ENCODE measurements around the gene RAD51D.

GRCh38 chr17:35073991-35074627 is 45.6 kb downstream of the RAD51D start:
- TF ChIP-seq CTCF (IDR thresholded peaks at IDR 0.05), result no peak
- TF ChIP-seq EP300 (IDR thresholded peaks at IDR 0.05; ENCODE audit: borderline replicate concordance in 1 of 2, low read depth in 1 of 2, low read length in 1 of 2), result no peak
- no peak for TF ChIP-seq POLR2AphosphoS5 (IDR thresholded peaks at IDR 0.05; ENCODE audit: low read depth, low read length)
- no peak for TF ChIP-seq MXI1 (IDR thresholded peaks at IDR 0.05; ENCODE audit: low read depth, low read length)
- TF ChIP-seq NRF1 (IDR thresholded peaks at IDR 0.05; ENCODE audit: low read depth, low read length), result no peak
- TF ChIP-seq REST (IDR thresholded peaks at IDR 0.05; ENCODE audit: low read depth, low read length), result no peak
- no peak for TF ChIP-seq TCF12 (IDR thresholded peaks at IDR 0.05)
- no peak for TF ChIP-seq TAF1 (IDR thresholded peaks at IDR 0.05; ENCODE audit: borderline replicate concordance, low read depth, low read length)
- TF ChIP-seq CHD2 (IDR thresholded peaks at IDR 0.05; ENCODE audit: low read length, partially characterized antibody), result no peak
